NCI-H1417 treated with DMSO at 0.1 percent for 48 hours (cell line): Measurements from ENCODE around the gene GRIK5.
"Not testable (repeated sequence)": the region's sequence is repeated elsewhere in the genome, so short reads cannot be mapped to it uniquely, and the experiment has no call there.

ENCODE experiments used
- DNase-seq: peaks from one replicate; lab custom pipeline; 2025; lab: John Stamatoyannopoulos, UW

The GRIK5 gene

GRCh38 chr19:42069619-42070351 is at the start of gene GRIK5:
TSS of gene GRIK5 (minus strand) at chr19:42070206. CDS start at chr19:42065770, 4,436 bp downstream.
- no peak for DNase-seq

- no peak for DNase-seq
These were observed 47.1 kb upstream of the GRIK5 start for GRCh38 chr19:42117076-42117475.

DNA sequence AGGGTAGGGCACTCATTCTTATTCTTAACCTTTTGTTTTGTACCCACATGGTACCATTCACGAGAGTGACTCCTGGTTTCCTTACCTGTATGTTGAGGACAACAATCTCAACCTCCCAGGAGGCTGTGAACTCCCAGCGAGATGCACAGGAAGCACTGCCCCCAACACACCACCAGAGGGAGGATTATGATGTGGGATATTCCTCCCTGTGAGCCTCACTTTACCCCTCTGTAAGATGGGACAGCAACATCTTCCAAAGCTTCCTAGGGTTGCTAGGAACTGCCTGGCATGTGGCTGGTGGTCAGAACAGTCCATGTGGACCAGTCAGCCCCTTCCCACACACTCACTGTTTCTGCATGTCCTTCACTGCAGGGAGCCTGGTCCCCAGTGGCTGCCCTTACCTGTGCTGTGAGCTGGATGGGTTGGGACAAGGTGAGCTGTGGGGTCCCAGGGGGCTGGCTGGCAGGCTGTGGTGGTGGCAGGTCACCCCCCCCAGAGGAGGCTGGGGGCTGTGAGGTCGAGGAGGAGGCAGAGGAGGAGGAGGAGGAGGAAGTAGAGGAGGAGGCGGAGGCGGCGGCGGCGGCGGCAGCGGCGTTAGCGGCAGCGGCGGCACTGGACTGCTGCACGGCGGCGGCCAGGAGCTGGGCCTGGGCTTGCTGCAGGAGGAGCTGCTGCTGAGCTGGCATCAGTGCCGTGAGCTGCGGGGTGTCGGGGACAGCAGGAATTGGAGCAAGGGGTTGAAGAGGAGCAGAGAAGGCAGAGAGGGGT is 46.5 kb upstream of the GRIK5 start:
- DNase-seq = no peak

DNA sequence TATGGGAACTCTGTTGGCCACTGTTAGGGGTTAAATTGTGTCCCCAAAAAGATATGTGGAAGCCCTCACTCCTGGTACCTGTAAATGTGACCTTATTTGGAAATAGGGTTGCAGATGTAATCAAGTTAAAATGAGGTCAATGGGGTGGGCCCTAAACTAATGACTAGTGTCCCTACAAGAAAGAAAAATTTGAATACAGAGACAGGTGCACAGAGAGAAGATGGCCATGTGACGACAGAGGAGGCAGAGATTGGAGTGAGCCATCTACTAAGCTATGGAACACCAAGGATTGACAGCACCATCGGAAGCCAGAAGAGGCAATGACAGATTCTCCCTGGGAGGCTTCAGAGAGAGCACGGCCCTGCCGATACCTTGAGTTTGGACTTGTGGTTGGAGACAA is 45.7 kb upstream of the GRIK5 start:
- no peak for DNase-seq

DNA sequence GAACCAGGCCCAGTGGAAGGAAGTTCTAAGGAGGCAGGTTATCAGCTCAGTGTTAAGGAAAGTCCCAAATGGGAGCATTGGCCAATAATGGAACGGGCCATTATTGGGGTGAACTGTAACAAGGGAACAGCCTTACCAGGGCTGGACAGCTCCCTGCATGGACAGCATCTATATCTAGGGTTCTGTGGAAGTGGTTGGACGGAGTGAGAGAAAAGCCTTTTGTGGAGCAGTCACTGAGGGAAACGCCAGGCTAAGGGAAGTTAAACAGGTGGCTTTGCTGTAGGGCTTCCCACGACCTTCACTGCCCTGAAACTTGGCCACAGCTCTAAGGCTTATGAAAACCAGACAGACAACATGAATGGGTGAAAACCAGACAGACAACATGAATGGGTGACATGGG is 45.2 kb upstream of the GRIK5 start:
- DNase-seq = no peak

DNA sequence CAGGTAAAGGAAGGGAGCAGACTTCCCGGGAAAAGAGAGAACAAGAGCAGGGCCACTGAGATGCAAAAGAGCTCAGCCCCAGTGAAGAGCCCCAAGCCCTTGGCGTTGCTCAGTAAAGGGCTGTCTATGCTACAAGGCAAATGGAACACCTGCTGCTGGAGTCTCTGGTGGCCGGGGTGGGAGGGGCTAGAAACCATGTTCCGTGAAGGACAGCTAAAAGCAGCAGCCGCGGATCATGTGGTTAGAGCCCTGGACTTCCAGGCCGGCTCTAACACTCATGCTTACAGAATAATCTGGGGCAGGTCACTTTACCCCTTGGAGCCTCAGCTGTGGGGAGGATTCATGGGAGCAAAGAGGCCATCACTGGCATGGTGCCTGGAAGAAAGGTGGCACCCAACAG is 44.4 kb upstream of the GRIK5 start:
- DNase-seq = no peak

- no peak for DNase-seq
These were observed 43.8 kb upstream of the GRIK5 start for GRCh38 chr19:42113641-42114348.

DNA sequence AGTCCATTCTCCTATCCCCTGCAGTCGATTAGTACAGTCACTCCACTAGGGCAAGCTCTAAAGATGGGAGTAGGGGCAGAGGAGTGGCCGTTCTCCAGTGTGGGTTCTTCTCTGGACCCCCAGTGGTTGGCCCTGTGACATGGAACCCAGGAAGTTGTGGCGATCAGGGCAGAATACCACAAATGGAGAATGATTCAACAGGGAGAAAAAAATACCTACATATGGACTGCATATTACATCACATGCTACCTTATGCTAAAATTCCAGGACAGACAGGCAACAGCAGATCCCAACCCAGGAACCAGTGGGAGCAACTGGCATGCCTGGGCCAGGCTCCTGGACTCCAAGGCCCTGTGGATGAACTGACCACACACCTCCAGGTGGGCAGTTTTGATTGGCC is 41.8 kb upstream of the GRIK5 start:
- no peak for DNase-seq

DNA sequence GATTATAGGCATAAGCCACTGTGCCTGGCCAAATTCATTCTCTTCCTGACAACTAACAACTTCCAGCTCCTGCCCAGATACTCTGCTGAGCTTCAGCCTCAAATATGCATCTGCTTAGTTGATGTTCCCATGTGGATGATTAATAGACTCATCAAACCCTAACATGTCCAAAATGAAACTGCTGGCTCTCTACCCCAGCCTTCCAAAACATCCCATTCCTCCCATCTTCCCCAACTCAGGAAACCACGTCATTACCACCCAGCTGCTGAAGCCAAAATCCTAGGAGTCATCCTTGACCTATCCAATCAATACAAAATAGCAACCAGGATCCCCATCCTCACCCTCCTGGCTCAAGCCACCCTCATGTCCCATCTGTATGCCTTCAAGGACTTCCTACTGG is 41.4 kb upstream of the GRIK5 start:
- no peak for DNase-seq

DNA sequence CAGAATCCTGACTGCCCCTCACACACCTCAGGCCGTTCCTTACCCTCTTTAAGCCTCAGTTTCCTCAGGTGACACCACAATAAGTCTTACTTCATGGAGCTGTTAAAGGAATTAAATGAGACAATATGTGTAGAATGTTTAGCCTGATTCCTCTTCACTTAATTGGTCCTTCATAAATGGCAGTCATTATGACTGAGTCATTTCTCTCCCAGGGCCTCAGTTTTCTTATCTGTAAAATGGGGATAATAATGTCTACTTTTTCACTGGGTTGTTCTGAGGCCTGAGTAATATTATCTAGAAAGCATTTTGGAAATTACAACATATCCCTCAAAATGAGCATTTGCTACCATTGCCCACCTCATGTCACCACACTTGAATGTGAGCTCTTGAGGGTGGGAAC is 40.7 kb upstream of the GRIK5 start:
- DNase-seq = no peak

- DNase-seq = no peak
These were observed 39.9 kb upstream of the GRIK5 start for GRCh38 chr19:42109896-42110295.

DNA sequence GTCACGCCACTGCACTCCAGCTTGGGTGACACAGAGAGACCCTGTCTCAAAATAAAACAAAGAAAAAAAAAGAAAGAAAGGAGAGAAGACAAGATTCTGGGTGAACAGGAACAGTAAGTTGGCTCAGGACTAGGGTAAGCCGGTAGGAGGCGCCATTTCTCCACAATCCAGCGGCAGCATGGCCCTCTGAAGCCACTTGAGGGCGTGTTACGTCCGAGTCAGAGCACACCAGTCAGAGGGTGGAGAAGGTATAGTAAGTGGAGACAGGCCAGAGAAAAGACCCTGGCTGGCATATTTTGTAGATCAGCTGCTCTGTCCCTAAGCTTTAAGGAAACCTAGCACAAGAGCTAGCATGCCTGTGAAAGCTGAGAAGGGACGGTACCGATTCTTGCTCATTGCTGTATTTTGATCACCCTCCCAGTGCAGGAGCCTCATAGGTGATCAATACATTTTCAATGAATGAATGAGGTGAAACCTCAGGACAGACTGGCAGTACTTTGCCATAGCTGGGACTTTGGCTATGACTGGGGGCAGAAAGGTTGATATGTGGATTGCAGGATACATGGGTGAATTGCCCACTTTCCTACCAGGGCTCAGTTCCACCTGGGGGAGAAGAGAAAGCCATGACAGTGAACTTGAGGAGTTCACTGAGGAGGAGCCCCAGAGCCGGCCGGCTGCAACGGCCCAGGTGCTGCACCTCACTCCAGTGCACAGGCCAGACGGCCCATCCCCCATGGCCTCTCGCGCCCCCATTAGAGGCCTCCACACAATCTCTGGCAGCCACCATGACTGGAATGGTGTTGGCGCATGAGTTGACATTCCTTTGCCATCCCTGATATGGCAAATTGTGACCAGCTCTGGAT is 38.8 kb upstream of the GRIK5 start:
- DNase-seq = no peak

GRCh38 chr19:42105368-42105767 is 35.4 kb upstream of the GRIK5 start:
- DNase-seq = no peak

DNA sequence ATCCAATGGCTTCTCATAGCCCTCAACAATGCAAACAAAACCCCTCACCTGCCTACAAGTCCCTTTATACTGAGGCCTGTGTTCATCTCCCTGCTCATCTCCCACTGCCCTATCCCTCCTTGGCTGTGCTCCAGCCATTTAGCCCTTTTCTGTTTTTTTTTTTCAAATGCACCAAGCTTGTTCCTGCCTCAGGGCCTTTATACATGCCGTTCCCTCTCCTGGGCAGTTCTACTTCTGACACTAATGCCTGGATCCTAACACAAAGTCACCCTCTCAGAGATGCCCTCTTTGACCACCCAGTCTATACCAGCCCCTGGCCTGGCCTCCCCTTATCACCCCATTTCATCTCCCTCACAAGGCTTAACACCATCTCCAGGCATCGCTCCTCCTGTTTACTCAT is 32.9 kb upstream of the GRIK5 start:
- no peak for DNase-seq

GRCh38 chr19:42100241-42100640 is 30.2 kb upstream of the GRIK5 start:
- DNase-seq = not testable (repeated sequence)

DNA sequence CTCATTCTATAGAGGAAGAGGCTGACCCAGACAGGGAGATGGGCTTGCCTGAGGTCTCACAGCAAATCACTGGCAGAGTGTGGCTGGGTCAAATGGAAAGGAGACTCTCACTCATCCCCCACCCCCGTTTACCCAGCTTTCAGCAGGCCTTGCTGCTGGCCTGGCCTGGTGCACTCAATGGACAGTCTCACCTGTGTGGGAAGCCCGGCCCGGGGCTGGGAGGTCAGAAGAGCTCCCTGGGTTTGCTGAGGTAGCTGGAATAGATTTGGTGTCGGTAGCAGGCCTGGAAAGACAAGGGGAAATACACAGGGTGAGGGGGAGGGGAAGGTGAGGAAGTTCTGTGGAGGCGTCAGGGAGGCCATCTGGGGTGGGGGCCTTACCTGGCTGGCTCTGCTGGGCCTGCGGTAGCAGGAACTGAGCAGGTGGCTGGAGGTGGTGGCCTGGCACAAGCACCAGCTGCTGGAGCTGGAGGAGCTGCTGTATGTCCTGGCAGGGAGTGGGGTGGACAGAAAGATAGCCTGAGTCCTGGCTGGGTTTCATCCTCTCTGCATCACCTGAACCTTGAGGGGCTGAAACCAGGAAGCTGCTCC is 29.4 kb upstream of the GRIK5 start:
- DNase-seq = no peak

DNA sequence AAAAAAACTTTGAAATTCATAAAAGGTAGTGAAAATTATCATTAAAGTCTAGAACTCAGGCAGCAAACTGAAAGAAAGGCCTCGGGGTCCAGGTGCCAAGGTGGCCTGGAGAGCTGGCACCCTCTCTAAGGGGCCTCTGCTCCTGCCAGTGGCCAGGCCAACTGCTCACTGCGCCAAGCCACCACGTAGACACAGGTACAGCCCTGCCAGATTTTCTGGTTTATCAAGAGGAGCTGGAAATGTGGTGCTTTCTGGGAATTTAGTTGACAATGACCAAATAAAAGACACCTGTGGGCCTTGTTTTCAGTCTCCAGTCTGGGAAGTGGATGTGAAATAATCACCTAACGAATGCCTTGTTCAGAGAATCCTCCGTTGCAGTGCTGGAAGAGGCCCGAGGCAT is 28.8 kb upstream of the GRIK5 start:
- DNase-seq = no peak

- no peak for DNase-seq
These were observed 27.5 kb upstream of the GRIK5 start for GRCh38 chr19:42097461-42097860.

DNA sequence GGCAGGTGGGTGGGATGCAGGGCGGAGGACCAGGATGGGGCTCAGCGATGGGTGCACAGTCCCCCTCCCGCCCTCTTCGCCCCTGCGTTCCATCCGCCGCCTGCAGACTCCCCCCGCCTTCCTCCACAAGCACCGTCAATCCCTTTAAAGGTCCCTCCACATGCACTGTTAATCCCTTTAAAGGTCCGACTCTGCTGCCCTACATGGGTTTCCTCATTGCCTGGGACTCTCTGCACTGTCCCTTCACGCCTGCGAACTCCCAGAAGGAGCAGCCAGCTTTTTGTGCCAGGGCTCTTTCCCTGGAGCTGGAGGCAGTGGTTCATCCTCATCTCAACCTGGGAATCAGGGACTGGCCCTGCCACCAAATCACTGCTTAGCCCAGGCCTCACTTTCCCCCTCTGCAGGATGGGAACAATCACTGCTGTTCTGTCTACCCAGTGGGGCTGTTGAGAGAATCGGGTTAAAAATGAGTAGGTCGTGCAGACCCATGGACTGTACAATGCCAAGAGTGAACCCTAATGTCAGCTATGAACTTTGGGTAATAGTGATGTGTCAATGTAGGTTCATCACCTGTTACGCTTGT is 26.3 kb upstream of the GRIK5 start:
- DNase-seq = no peak

- DNase-seq = no peak
These were observed 25.8 kb upstream of the GRIK5 start for GRCh38 chr19:42095814-42096230.

- no peak for DNase-seq
These were observed 25.3 kb upstream of the GRIK5 start for GRCh38 chr19:42095142-42095813.
